Measurements from ENCODE around the gene ROBO1.

DNA sequence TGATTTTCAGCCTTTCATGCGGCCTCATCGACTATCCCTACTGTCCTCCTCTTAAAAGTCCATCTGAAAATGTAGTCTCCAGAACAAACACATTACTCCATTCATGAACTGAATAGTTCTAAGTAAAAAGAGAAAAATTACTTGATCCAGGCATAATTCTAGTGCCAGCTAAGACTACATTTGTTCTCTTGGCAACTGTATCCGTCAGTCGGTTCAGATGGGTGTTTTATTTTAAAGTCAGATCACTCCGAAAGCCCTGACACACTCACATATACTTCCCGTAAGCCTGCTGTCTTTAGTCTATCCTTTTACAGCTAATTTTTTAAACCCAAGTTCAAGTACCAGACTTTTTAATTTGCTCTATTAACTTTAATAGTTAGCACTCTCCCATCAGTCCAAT is 1102.7 kb downstream of the ROBO1 start:
- TF ChIP-seq, protein P1, sequence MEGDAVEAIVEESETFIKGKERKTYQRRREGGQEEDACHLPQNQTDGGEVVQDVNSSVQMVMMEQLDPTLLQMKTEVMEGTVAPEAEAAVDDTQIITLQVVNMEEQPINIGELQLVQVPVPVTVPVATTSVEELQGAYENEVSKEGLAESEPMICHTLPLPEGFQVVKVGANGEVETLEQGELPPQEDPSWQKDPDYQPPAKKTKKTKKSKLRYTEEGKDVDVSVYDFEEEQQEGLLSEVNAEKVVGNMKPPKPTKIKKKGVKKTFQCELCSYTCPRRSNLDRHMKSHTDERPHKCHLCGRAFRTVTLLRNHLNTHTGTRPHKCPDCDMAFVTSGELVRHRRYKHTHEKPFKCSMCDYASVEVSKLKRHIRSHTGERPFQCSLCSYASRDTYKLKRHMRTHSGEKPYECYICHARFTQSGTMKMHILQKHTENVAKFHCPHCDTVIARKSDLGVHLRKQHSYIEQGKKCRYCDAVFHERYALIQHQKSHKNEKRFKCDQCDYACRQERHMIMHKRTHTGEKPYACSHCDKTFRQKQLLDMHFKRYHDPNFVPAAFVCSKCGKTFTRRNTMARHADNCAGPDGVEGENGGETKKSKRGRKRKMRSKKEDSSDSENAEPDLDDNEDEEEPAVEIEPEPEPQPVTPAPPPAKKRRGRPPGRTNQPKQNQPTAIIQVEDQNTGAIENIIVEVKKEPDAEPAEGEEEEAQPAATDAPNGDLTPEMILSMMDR (conservative IDR thresholded peaks at IDR 0.05; ENCODE audit: low read depth, low read length), result no peak
- TF ChIP-seq EZH2phosphoT487 (IDR thresholded peaks at IDR 0.05; ENCODE audit: borderline replicate concordance, low read length) (no peak), EZH2 (IDR thresholded peaks at IDR 0.05; ENCODE audit: low read length, unreplicated experiment) (no peak)

Data from PC-3 (cell line).